A673 (cell line): Measurements from ENCODE around the gene GPR157. TPM values are rescaled to one million over a fixed set of nuclear protein-coding genes. Genes with fewer than 3 reads are reported as not detected.

Experiments used
- BruUV-seq: library from RNA; stranded (reverse); fragments of 400-500 nt; replicated peaks from 2 replicates; lab custom pipeline; 2021; lab: Mats Ljungman, UMichigan
- CTCF ChIA-PET: fragments of 300-600 bp; sonication (Branson Sonifier 250); formaldehyde crosslinking; loops from one replicate; lab custom pipeline; 2022; ENCODE audit warnings: antibody characterized with exemption; lab: Charles Lee
- POLR2A ChIA-PET: fragments of 300-600 bp; sonication (Branson Sonifier 250); formaldehyde crosslinking; loops from one replicate; lab custom pipeline; 2022; ENCODE audit warnings: antibody characterized with exemption; ENCODE audit not compliant: low non-redundant PET; lab: Charles Lee
- DNase-seq: peaks from one replicate; pipeline ENCODE4 v3.0.0-alpha.2; 2015; ENCODE audit warnings: low spot score
- H3K27ac ChIP-seq: fragments of 200-600 bp; sonication (generic); 2 replicates; pipeline ENCODE4 v1.5.1; 2016; ENCODE audit warnings: mixed run types, low read depth, mild to moderate bottlenecking, mixed read lengths, antibody characterized with exemption, low read length; ENCODE audit not compliant: poor library complexity, severe bottlenecking
- H3K27me3 ChIP-seq: fragments of 200-600 bp; sonication (generic); replicated peaks from 2 replicates; pipeline ENCODE4 v1.6.1; 2017; ENCODE audit warnings: mixed run types, low read depth, mild to moderate bottlenecking, mixed read lengths, antibody characterized with exemption, low read length; ENCODE audit not compliant: insufficient read depth, poor library complexity
- H3K36me3 ChIP-seq: fragments of 200-600 bp; sonication (generic); 2 replicates; pipeline ENCODE4 v1.6.1; 2016; ENCODE audit warnings: mixed run types, mild to moderate bottlenecking, mixed read lengths, antibody characterized with exemption, low read length; ENCODE audit not compliant: insufficient read depth, poor library complexity, severe bottlenecking
- H3K4me1 ChIP-seq: fragments of 200-600 bp; sonication (generic); 2 replicates; pipeline ENCODE4 v1.6.1; 2017; ENCODE audit warnings: mixed run types, mild to moderate bottlenecking, mixed read lengths, antibody characterized with exemption, low read length; ENCODE audit not compliant: insufficient read depth, poor library complexity, severe bottlenecking
- H3K4me3 ChIP-seq: fragments of 200-600 bp; sonication (generic); 2 replicates; pipeline ENCODE4 v1.5.1; 2016; ENCODE audit warnings: low read depth, mixed run types, mild to moderate bottlenecking, mixed read lengths, low read length; ENCODE audit not compliant: poor library complexity, severe bottlenecking
- H3K9me3 ChIP-seq: fragments of 200-600 bp; sonication (generic); 2 replicates; pipeline ENCODE4 v1.6.1; 2016; ENCODE audit warnings: mixed run types, low read depth, mild to moderate bottlenecking, mixed read lengths, antibody characterized with exemption, low read length; ENCODE audit not compliant: poor library complexity, severe bottlenecking
- EZH2 ChIP-seq: fragments of 200-600 bp; sonication (generic); IDR thresholded peaks from 2 replicates; pipeline ENCODE4 v1.6.1; 2017; ENCODE audit warnings: borderline replicate concordance, low read depth, mild to moderate bottlenecking, mixed read lengths, antibody characterized with exemption, low read length; ENCODE audit not compliant: poor library complexity, severe bottlenecking
- intact Hi-C: fragments of 100-400 bp; cut with micrococcal nuclease; formaldehyde crosslinking; loops from one replicate; pipeline ENCODE4 v1.10.0; 2022; ENCODE audit not compliant: unreplicated experiment
- total RNA-seq: library from RNA; stranded (reverse); gene quantifications from 2 replicates; pipeline ENCODE4 v1.2.3, GENCODE V29; 2021
- TF ChIP-seq, protein P1 (sequence below): fragments of 300-800, 200-600 bp; sonication (generic); conservative IDR thresholded peaks from 2 replicates; pipeline ENCODE4 v1.5.1; 2017; ENCODE audit warnings: low read depth, mild to moderate bottlenecking, antibody characterized with exemption, low read length, moderate library complexity, mixed read lengths

GPR157 gene
- total RNA-seq, 1 experiment from 2014 or later: 0.34 TPM

DNA sequence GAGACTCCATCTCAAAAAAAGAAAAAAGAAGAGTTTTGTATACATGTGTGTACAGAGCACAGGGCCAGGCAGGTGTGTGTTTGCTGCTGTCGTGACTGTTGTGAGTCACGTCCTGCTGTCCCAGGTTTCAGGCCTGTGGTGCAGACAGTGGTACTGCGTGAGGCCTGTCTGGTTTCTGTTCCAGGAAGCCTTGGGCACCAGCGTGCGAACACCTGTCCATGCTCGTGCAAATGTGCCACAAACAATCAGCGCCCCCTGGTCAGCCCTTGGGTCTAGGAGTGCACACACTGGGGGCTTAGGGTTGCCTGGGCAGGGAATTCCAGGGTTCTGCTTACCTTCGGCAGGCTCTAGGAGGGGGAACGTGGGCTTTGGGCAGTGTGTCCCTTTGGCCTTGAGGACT lies 16.9 kb downstream of the GPR157 start:
- Histone ChIP-seq H3K27ac (no peak overlapping the region), H3K9me3 (no peaks in the 10 kb centered on the region), H3K4me1 (no peaks in the 10 kb centered on the region), H3K36me3 (no peaks in the 10 kb centered on the region), H3K27me3 (no peaks in the 10 kb centered on the region), H3K4me3 (no peak overlapping the region)
- intact Hi-C loops: loop anchor here (5.0 kb wide), 1 partner anchor 380 kb away; no protein-coding TSS in a partner anchor
- ChIA-PET POLR2A (interaction anchor here (0.6 kb wide), 1 partner anchor 91 kb away, joined by 8 read pairs; no protein-coding TSS in a partner anchor), CTCF (no interaction called here)
- TF ChIP-seq EZH2: no peak
- TF ChIP-seq, protein P1, sequence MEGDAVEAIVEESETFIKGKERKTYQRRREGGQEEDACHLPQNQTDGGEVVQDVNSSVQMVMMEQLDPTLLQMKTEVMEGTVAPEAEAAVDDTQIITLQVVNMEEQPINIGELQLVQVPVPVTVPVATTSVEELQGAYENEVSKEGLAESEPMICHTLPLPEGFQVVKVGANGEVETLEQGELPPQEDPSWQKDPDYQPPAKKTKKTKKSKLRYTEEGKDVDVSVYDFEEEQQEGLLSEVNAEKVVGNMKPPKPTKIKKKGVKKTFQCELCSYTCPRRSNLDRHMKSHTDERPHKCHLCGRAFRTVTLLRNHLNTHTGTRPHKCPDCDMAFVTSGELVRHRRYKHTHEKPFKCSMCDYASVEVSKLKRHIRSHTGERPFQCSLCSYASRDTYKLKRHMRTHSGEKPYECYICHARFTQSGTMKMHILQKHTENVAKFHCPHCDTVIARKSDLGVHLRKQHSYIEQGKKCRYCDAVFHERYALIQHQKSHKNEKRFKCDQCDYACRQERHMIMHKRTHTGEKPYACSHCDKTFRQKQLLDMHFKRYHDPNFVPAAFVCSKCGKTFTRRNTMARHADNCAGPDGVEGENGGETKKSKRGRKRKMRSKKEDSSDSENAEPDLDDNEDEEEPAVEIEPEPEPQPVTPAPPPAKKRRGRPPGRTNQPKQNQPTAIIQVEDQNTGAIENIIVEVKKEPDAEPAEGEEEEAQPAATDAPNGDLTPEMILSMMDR: no peak
- DNase-seq: no peak
- no TSS peak for BruUV-seq

DNA sequence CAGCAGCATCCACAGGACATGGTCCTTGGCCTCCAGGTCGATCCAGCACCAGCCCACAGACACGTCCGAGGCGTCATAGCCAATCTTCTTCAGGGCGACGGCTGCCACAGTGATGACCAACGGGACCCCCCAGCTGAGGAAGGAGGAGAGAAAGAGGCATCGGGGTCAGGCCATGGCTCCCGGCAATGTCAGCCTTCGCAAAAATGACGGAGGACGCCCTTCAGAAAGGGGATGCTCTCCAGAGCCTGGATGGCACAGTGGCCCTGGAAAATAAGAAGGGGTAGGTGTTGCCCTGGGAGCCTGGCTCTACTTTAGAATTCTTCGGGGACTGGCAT lies 17.6 kb downstream of the GPR157 start:
- intact Hi-C loops: loop anchor here (5.0 kb wide), 1 partner anchor 381 kb away; no protein-coding TSS in a partner anchor

DNA sequence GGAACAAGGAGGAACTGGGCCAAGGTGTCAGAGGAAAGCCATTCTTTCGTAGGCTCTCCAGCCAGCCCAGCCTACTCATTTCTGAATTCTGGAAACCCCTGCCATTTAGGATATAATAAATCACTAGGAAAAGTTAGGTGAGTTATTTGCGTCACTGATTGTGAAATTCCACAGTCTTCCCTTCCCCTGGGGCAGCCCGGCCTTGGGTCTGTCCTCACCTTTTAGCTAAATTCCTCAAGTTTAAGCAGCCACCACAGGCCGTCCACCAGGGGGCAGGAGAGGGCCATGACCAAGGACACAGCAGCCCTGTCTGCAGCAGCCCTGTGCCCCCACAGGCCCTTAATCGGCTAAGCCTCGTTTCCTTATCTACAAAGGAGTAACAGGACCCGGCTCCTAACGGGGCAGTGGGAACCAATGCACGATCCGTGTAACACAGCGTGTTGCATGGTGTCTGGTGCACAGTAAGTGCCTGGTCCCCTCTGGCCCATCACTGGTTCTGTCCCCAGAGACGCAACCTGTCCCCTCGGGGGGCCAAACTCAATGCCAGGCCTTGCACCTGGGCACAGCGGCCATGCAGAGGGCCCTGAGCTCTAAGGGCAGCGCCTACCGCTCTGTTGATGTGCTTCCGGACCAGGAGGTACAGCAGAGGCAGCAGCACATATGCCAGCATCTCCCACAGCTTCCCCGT lies 18.1 kb downstream of the GPR157 start:
- Histone ChIP-seq H3K4me1 (no peaks in the 10 kb centered on the region), H3K9me3 (no peaks in the 10 kb centered on the region), H3K4me3 (no peak overlapping the region), H3K27ac (no peak overlapping the region), H3K36me3 (no peaks in the 10 kb centered on the region), H3K27me3 (no peaks in the 10 kb centered on the region)
- no TSS peak for BruUV-seq
- intact Hi-C loops: loop anchor here (1.0 to 5.0 kb wide), 2 partner anchors 85 to 381 kb away; no protein-coding TSS in a partner anchor
- peak; percentile 87 for DNase-seq
- CTCF ChIA-PET: interaction anchor here (0.6 to 1.5 kb wide), 9 partner anchors 11 to 595 kb away, joined by 3 to 10 read pairs (median 3); no protein-coding TSS in a partner anchor
- POLR2A ChIA-PET: no interaction called here
- TF ChIP-seq, protein P1: peak; percentile 95
- no peak for TF ChIP-seq EZH2

More for the DNA sequence above, 17.6 kb downstream of the GPR157 start:
- CTCF ChIA-PET: interaction anchor here (1.0 to 1.5 kb wide), 5 partner anchors 11 to 156 kb away, joined by 3 to 10 read pairs (median 5); no protein-coding TSS in a partner anchor
- H3K9me3 ChIP-seq: no peaks in the 10 kb centered on the region
- no peaks in the 10 kb centered on the region for H3K27me3 ChIP-seq
- POLR2A ChIA-PET: no interaction called here
- no peaks in the 10 kb centered on the region for H3K36me3 ChIP-seq
- no TSS peak for BruUV-seq
- no peak overlapping the region for H3K4me3 ChIP-seq
- H3K4me1 ChIP-seq: no peaks in the 10 kb centered on the region
- no peak for DNase-seq
- TF ChIP-seq, protein P1: no peak
- TF ChIP-seq EZH2: no peak
- no peak overlapping the region for H3K27ac ChIP-seq
